SU-DHL-6 (cell line): ENCODE measurements around the gene VDR.

Experiments
- H2AFZ ChIP-seq: fragments of 200-600 bp; sonication (generic); 2 replicates; pipeline ENCODE4 v1.6.1; 2014; ENCODE audit warnings: low read depth, mild to moderate bottlenecking, moderate library complexity, mixed read lengths, antibody characterized with exemption, low read length; ENCODE audit not compliant: severe bottlenecking
- H3F3A ChIP-seq: fragments of 200-600 bp; shearing (Covaris generic); 2 replicates; pipeline ENCODE4 v1.6.0; 2016; ENCODE audit warnings: antibody characterized with exemption, mild to moderate bottlenecking; ENCODE audit not compliant: insufficient read depth
- H3K27ac ChIP-seq: fragments of 200-600 bp; sonication (generic); 2 replicates; pipeline ENCODE4 v1.5.1; 2016; ENCODE audit warnings: low read depth, mild to moderate bottlenecking, low read length, moderate library complexity, mixed read lengths
- H3K27me3 ChIP-seq: fragments of 200-600 bp; sonication (generic), shearing (Covaris generic); 2 replicates; pipeline ENCODE4 v1.6.0; 2014; ENCODE audit warnings: mild to moderate bottlenecking, low read length
- H3K36me3 ChIP-seq: fragments of 200-600 bp; sonication (generic); 2 replicates; pipeline ENCODE4 v1.6.1; 2014; ENCODE audit warnings: mild to moderate bottlenecking, low read length, mixed read lengths
- H3K4me2 ChIP-seq: fragments of 300-600, 200-600 bp; shearing (Covaris generic), sonication (generic); 2 replicates; pipeline ENCODE4 v1.6.0; 2014; ENCODE audit warnings: low read length, low read depth, mild to moderate bottlenecking; ENCODE audit not compliant: poor library complexity, severe bottlenecking
- H3K4me3 ChIP-seq: fragments of 200-600 bp; sonication (generic); 2 replicates; pipeline ENCODE4 v1.5.1; 2014; ENCODE audit warnings: antibody characterized with exemption, low read length, mild to moderate bottlenecking, mixed read lengths; ENCODE audit not compliant: insufficient read depth, poor library complexity, severe bottlenecking
- H3K79me2 ChIP-seq: fragments of 200-600 bp; sonication (generic); 2 replicates; pipeline ENCODE4 v1.6.1; 2014; ENCODE audit warnings: mild to moderate bottlenecking, low read length, moderate library complexity; ENCODE audit not compliant: insufficient read depth
- H3K9ac ChIP-seq: fragments of 200-600 bp; sonication (generic); 2 replicates; pipeline ENCODE4 v1.7.0; 2014; ENCODE audit warnings: mild to moderate bottlenecking, low read length
- H3K9me2 ChIP-seq: fragments of 200-600 bp; sonication (generic); replicated peaks from 2 replicates; pipeline ENCODE4 v1.6.1; 2014; ENCODE audit warnings: low read length; ENCODE audit not compliant: insufficient read depth
- H3K9me3 ChIP-seq: fragments of 200-600 bp; sonication (generic); 2 replicates; pipeline ENCODE4 v1.6.1; 2014; ENCODE audit warnings: low read length, mixed read lengths; ENCODE audit not compliant: insufficient read depth
- H4K20me1 ChIP-seq: fragments of 200-600 bp; sonication (generic); 2 replicates; pipeline ENCODE4 v1.6.1; 2014; ENCODE audit warnings: low read depth, mild to moderate bottlenecking, antibody characterized with exemption, low read length, moderate library complexity, mixed read lengths
- EZH2phosphoT487 ChIP-seq: fragments of 200-600 bp; sonication (generic), shearing (Covaris generic); conservative IDR thresholded peaks from 2 replicates; pipeline ENCODE4 v1.6.1; 2018; ENCODE audit warnings: mild to moderate bottlenecking, antibody characterized with exemption, low read length, moderate library complexity, mixed read lengths
- TF ChIP-seq, protein P1 (sequence below): fragments of 200-600 bp; sonication (generic); IDR thresholded peaks from one replicate; pipeline ENCODE4 v1.5.1; 2017; ENCODE audit warnings: antibody characterized with exemption, mild to moderate bottlenecking, low read length, moderate library complexity; ENCODE audit not compliant: insufficient read depth, poor library complexity, severe bottlenecking

VDR gene

GRCh38 chr12:47832263-47832933 is 72.4 kb downstream of the VDR start:
- peaks cover 60% of the 10 kb centered on the region for H3F3A ChIP-seq
- no peaks in the 10 kb centered on the region for H3K27me3 ChIP-seq
- H3K4me3 ChIP-seq, result peak overlapping the region; percentile 20
- TF ChIP-seq, protein P1, sequence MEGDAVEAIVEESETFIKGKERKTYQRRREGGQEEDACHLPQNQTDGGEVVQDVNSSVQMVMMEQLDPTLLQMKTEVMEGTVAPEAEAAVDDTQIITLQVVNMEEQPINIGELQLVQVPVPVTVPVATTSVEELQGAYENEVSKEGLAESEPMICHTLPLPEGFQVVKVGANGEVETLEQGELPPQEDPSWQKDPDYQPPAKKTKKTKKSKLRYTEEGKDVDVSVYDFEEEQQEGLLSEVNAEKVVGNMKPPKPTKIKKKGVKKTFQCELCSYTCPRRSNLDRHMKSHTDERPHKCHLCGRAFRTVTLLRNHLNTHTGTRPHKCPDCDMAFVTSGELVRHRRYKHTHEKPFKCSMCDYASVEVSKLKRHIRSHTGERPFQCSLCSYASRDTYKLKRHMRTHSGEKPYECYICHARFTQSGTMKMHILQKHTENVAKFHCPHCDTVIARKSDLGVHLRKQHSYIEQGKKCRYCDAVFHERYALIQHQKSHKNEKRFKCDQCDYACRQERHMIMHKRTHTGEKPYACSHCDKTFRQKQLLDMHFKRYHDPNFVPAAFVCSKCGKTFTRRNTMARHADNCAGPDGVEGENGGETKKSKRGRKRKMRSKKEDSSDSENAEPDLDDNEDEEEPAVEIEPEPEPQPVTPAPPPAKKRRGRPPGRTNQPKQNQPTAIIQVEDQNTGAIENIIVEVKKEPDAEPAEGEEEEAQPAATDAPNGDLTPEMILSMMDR, result no peak
- no peak for TF ChIP-seq EZH2phosphoT487
- H3K9me3 ChIP-seq, result no peaks in the 10 kb centered on the region
- no peaks in the 10 kb centered on the region for H4K20me1 ChIP-seq
- H3K9me2 ChIP-seq, result no peaks in the 10 kb centered on the region
- no peak overlapping the region for H2AFZ ChIP-seq
- H3K4me2 ChIP-seq, result peak overlapping the region; percentile 78
- peak overlapping the region; percentile 94 for H3K27ac ChIP-seq
- no peaks in the 10 kb centered on the region for H3K36me3 ChIP-seq
- H3K79me2 ChIP-seq, result no peaks in the 10 kb centered on the region
- H3K9ac ChIP-seq, result peak overlapping the region; percentile 56

- Histone ChIP-seq H3K9ac (no peak overlapping the region), H3K9me3 (no peaks in the 10 kb centered on the region), H3K36me3 (no peaks in the 10 kb centered on the region), H3F3A (peaks cover 47% of the 10 kb centered on the region), H3K79me2 (no peaks in the 10 kb centered on the region), H4K20me1 (no peaks in the 10 kb centered on the region), H3K27me3 (no peaks in the 10 kb centered on the region), H3K27ac (no peak overlapping the region), H2AFZ (no peak overlapping the region), H3K4me2 (no peak overlapping the region), H3K9me2 (no peaks in the 10 kb centered on the region), H3K4me3 (no peak overlapping the region)
- TF ChIP-seq, protein P1, result no peak
- no peak for TF ChIP-seq EZH2phosphoT487
Observed at GRCh38 chr12:47829584-47829983, 75.2 kb downstream of the VDR start.

- Histone ChIP-seq H3K27me3 (no peaks in the 10 kb centered on the region), H2AFZ (no peak overlapping the region), H3K27ac (no peak overlapping the region), H3K4me2 (no peak overlapping the region), H3K9me3 (no peaks in the 10 kb centered on the region), H3K4me3 (no peak overlapping the region), H4K20me1 (no peaks in the 10 kb centered on the region), H3K79me2 (no peaks in the 10 kb centered on the region), H3F3A (peaks cover 46% of the 10 kb centered on the region), H3K36me3 (no peaks in the 10 kb centered on the region), H3K9ac (no peak overlapping the region), H3K9me2 (no peaks in the 10 kb centered on the region)
- TF ChIP-seq, protein P1, result no peak
- no peak for TF ChIP-seq EZH2phosphoT487
Observed at GRCh38 chr12:47828976-47829482, 75.8 kb downstream of the VDR start.
